ENCODE measurements around the gene C4orf36.

GRCh38 chr4:86855572-86855971 is 36.6 kb downstream of the C4orf36 start:
- TF ChIP-seq, protein P1, sequence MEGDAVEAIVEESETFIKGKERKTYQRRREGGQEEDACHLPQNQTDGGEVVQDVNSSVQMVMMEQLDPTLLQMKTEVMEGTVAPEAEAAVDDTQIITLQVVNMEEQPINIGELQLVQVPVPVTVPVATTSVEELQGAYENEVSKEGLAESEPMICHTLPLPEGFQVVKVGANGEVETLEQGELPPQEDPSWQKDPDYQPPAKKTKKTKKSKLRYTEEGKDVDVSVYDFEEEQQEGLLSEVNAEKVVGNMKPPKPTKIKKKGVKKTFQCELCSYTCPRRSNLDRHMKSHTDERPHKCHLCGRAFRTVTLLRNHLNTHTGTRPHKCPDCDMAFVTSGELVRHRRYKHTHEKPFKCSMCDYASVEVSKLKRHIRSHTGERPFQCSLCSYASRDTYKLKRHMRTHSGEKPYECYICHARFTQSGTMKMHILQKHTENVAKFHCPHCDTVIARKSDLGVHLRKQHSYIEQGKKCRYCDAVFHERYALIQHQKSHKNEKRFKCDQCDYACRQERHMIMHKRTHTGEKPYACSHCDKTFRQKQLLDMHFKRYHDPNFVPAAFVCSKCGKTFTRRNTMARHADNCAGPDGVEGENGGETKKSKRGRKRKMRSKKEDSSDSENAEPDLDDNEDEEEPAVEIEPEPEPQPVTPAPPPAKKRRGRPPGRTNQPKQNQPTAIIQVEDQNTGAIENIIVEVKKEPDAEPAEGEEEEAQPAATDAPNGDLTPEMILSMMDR (conservative IDR thresholded peaks at IDR 0.05), result peak; percentile 43
- TF ChIP-seq ZFX (IDR thresholded peaks at IDR 0.05), result no peak
